GM12878 (cell line): ENCODE measurements around the gene CADPS.

Experiments used
- EP300 ChIP-seq, 2 experiments: fragments of 150-350 bp in 1 of 2; IDR thresholded peaks; 2 replicates each; pipeline ENCODE4 v1.6.1; 2011 to 2012; ENCODE audit warnings: low read depth in 2 of 2, low read length in 2 of 2, borderline replicate concordance in 1 of 2, improper control_type of control experiment in 1 of 2, inconsistent platforms in 1 of 2; ENCODE audit not compliant: control insufficient read depth in 1 of 2
- ESRRA ChIP-seq: IDR thresholded peaks from 2 replicates; pipeline ENCODE4 v1.6.1; 2012; ENCODE audit warnings: mild to moderate bottlenecking, low read length, improper control_type of control experiment
- JUNB ChIP-seq: IDR thresholded peaks from 2 replicates; pipeline ENCODE4 v1.6.1; 2016; ENCODE audit warnings: antibody characterized with exemption, mild to moderate bottlenecking
- KAT2A ChIP-seq: conservative IDR thresholded peaks from 2 replicates; pipeline ENCODE4 v1.6.1; 2011; ENCODE audit warnings: low read depth, low read length; ENCODE audit not compliant: control insufficient read depth
- NBN ChIP-seq: fragments of 450-650 bp; IDR thresholded peaks from 2 replicates; pipeline ENCODE4 v1.6.1; 2016
- POLR2A ChIP-seq: IDR thresholded peaks from 2 replicates; pipeline ENCODE4 v1.6.1; 2011; ENCODE audit warnings: low read depth, mild to moderate bottlenecking, low read length
- REST ChIP-seq: IDR thresholded peaks from 2 replicates; pipeline ENCODE4 v1.6.1; 2012; ENCODE audit warnings: mild to moderate bottlenecking, low read depth, low read length
- SUZ12 ChIP-seq: fragments of 200-600 bp; sonication (generic); IDR thresholded peaks from one replicate; pipeline ENCODE4 v1.6.1; 2018; ENCODE audit warnings: antibody characterized with exemption, mild to moderate bottlenecking; ENCODE audit not compliant: unreplicated experiment

- no peak for TF ChIP-seq POLR2A
- no peak for TF ChIP-seq SUZ12
- no peak for TF ChIP-seq JUNB
- TF ChIP-seq KAT2A: no peak
- no peak for TF ChIP-seq REST
- TF ChIP-seq EP300 (IDR thresholded peaks at IDR 0.05; ENCODE audit: borderline replicate concordance in 1 of 2, control insufficient read depth in 1 of 2, low read depth in 2 of 2, low read length in 2 of 2): no peak
- no peak for TF ChIP-seq NBN
- no peak for TF ChIP-seq ESRRA
Observed at GRCh38 chr3:62534326-62534725, 340.9 kb downstream of the CADPS start.
